ENCODE measurements around the gene ADAM12.

DNA sequence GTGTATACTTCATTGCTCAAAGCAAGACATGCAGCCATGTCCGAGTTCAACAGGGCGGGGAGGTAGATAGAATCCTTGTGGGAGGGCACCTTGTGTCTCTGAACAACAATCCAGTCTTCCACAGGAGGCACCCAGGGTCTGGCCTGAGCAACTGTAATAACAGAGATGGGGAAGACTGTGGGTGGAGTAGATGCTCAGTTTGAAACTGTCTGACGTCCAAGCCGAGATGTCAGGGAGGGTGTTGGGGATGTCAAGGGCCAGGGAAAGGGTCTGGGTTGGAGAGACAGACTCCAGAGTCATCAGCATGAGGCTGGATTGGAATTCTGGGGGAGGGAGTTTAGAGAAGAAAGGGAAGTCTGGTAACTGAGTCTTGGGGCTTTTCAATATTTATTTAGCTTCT lies 403.9 kb downstream of the ADAM12 start:
- no peak for TF ChIP-seq POLR2A (IDR thresholded peaks at IDR 0.05)
- TF ChIP-seq, protein P1, sequence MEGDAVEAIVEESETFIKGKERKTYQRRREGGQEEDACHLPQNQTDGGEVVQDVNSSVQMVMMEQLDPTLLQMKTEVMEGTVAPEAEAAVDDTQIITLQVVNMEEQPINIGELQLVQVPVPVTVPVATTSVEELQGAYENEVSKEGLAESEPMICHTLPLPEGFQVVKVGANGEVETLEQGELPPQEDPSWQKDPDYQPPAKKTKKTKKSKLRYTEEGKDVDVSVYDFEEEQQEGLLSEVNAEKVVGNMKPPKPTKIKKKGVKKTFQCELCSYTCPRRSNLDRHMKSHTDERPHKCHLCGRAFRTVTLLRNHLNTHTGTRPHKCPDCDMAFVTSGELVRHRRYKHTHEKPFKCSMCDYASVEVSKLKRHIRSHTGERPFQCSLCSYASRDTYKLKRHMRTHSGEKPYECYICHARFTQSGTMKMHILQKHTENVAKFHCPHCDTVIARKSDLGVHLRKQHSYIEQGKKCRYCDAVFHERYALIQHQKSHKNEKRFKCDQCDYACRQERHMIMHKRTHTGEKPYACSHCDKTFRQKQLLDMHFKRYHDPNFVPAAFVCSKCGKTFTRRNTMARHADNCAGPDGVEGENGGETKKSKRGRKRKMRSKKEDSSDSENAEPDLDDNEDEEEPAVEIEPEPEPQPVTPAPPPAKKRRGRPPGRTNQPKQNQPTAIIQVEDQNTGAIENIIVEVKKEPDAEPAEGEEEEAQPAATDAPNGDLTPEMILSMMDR (IDR thresholded peaks at IDR 0.05), result no peak

Data from prostate gland (tissue), 2 donors.